Peyer's patch (tissue), 4 donors: ENCODE measurements around the gene BRMS1. TPM values are rescaled to one million over a fixed set of nuclear protein-coding genes. Genes with fewer than 3 reads are reported as not detected.

ENCODE experiments used
- DNase-seq, 3 donors: peaks; one replicate each; pipeline ENCODE4 v3.0.0-alpha.2; 2017 to 2019
- H3K27ac ChIP-seq, 4 donors: fragments of 200-600 bp; sonication (generic); one replicate each; pipeline ENCODE4 v1.5.1; 2016 to 2019
- H3K27me3 ChIP-seq, 2 donors: fragments of 200-600 bp; sonication (generic); one replicate each; pipeline ENCODE4 v1.5.1; 2019
- H3K36me3 ChIP-seq, 3 donors: fragments of 200-600 bp; sonication (generic); one replicate each; pipeline ENCODE4 v1.5.1; 2016 to 2019
- H3K4me1 ChIP-seq, 4 donors: fragments of 200-600 bp; sonication (generic); one replicate each; pipeline ENCODE4 v1.5.1; 2016 to 2019
- H3K4me3 ChIP-seq, 4 donors: fragments of 200-600 bp; sonication (generic); 1 replicate in 3 of 4; 2 replicates in 1 of 4; pipeline ENCODE4 v1.5.1; 2016 to 2019; ENCODE audit warnings: mild to moderate bottlenecking in 1 of 4
- H3K9me3 ChIP-seq, 4 donors: fragments of 200-600 bp; sonication (generic); one replicate each; pipeline ENCODE4 v1.5.1; 2016 to 2019; ENCODE audit warnings: mild to moderate bottlenecking in 1 of 4
- POLR2A ChIP-seq, 2 donors: fragments of 450-650 bp; IDR thresholded peaks; one replicate each; pipeline ENCODE4 v1.5.1; 2017; ENCODE audit warnings: antibody characterized with exemption in 2 of 2, mild to moderate bottlenecking in 2 of 2, moderate library complexity in 2 of 2
- total RNA-seq, 4 donors: library from RNA; depleted of rRNA; stranded (reverse); fragments of >200 nt; gene quantifications; one replicate each; pipeline ENCODE4 v1.1.0, GENCODE V29; 2016
- TF ChIP-seq, protein P1 (sequence below), 6 experiments: fragments of 450-650 bp in 4 of 6; fragments of 200-600 bp in 2 of 6; sonication (generic) in 1 of 6; IDR thresholded peaks; one replicate each; pipeline ENCODE4 v1.5.1; 2017 to 2019; ENCODE audit warnings: antibody characterized with exemption in 6 of 6, mild to moderate bottlenecking in 3 of 6, moderate library complexity in 1 of 6

BRMS1 gene
- total RNA-seq, 4 donors from 2014 or later, result 36.9 to 63.5 (median 50.3) TPM

DNA sequence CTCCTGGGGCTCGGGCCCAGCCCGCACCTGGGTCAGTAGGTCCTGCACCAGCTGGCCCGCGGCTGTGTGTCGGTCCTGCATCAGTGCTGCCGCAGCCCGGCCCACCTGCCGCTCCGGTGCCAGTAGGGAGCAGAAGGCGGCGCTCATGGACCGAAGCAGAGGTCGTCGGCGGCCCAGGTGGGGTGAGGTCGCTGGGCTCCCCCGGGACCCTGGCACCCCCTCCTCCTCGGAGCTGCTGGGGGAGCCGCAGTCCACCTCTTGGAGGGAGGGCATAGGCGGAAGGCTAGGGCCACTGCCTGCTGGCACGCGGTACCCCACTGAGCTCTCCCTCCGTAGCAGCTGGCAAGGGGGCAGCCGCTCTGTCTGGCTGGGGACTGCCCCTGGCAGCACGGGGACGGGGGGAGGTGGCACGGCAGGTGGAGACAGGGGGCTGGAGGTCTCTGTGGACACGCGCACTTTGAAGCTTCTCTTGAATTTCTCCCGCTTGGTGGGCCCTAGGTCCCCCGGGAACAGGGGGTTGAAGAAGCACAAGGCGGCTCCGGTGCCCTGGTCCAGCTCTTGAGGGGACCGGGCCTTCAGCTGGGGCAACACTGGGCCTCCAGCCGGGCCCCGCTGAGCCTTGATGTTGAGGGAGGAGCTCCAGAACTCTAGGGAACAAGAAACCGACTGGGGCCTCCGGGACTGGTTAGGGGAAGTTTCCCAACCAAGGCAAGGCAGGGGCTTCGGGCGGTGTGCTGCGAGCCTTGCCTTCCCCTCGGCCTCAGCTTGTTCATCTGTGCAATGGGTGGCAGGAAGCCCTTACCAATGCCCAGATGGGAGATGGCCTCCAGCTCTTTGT is 10.1 kb downstream of the BRMS1 start:
- no peaks in the 10 kb centered on the region for H3K9me3 ChIP-seq
- peak overlapping the region in 3 of 4 donors; percentile 42 to 92 (median 76) for H3K4me3 ChIP-seq
- H3K27me3 ChIP-seq, result no peaks in the 10 kb centered on the region
- peaks cover 0 to 53% (median 0%) of the 10 kb centered on the region in 3 donors for H3K36me3 ChIP-seq
- H3K27ac ChIP-seq, result peak overlapping the region in 2 of 4 donors; percentile 67 to 72
- TF ChIP-seq, protein P1, sequence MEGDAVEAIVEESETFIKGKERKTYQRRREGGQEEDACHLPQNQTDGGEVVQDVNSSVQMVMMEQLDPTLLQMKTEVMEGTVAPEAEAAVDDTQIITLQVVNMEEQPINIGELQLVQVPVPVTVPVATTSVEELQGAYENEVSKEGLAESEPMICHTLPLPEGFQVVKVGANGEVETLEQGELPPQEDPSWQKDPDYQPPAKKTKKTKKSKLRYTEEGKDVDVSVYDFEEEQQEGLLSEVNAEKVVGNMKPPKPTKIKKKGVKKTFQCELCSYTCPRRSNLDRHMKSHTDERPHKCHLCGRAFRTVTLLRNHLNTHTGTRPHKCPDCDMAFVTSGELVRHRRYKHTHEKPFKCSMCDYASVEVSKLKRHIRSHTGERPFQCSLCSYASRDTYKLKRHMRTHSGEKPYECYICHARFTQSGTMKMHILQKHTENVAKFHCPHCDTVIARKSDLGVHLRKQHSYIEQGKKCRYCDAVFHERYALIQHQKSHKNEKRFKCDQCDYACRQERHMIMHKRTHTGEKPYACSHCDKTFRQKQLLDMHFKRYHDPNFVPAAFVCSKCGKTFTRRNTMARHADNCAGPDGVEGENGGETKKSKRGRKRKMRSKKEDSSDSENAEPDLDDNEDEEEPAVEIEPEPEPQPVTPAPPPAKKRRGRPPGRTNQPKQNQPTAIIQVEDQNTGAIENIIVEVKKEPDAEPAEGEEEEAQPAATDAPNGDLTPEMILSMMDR (IDR thresholded peaks at IDR 0.05), result no peak
- TF ChIP-seq POLR2A (IDR thresholded peaks at IDR 0.05), result no peak
- DNase-seq, result no peak
- H3K4me1 ChIP-seq, result peaks cover 5 to 31% (median 19%) of the 10 kb centered on the region in 4 donors

DNA sequence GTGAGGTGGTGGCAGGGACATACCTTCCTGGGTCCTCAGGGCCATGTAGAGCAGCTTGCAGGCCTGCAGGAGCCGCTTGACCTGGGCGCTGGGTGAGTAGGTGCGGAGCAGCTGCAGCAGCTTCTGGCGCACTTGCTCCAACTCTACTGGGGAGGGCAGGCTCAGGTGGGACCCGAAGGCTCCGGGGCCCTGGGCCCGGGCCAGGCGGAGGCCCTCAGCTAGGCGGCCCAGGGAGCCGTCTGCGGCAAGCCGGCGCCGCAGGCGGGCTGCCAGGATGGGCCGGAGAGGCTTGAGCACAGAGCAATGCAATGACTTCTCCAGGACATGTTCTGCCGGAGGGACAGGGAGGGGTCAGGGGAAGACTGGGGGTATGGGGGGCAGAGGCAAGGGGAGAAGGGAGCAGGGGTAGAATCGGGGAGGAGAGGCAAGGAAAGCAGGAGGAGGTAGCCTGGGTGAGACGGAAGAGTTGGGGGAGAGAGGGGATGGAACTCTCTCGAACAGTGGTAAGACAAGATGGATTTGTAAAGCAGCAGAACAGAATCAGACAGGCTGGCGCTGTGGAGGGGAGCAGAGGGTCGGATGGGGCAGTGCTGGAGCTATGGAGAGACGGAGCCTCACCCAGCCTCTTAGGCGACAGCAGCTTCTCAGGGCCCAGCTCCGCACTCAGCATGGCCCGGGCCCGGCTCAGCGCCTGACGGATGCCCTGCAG is 10.9 kb downstream of the BRMS1 start:
- peaks cover 5 to 31% (median 19%) of the 10 kb centered on the region in 4 donors for H3K4me1 ChIP-seq
- H3K9me3 ChIP-seq, result no peaks in the 10 kb centered on the region
- DNase-seq, result no peak
- H3K4me3 ChIP-seq, result no peak overlapping the region
- peaks cover 0 to 45% (median 0%) of the 10 kb centered on the region in 3 donors for H3K36me3 ChIP-seq
- no peak overlapping the region for H3K27ac ChIP-seq
- TF ChIP-seq POLR2A (IDR thresholded peaks at IDR 0.05), result no peak
- TF ChIP-seq, protein P1 (IDR thresholded peaks at IDR 0.05), result no peak
- no peaks in the 10 kb centered on the region for H3K27me3 ChIP-seq

DNA sequence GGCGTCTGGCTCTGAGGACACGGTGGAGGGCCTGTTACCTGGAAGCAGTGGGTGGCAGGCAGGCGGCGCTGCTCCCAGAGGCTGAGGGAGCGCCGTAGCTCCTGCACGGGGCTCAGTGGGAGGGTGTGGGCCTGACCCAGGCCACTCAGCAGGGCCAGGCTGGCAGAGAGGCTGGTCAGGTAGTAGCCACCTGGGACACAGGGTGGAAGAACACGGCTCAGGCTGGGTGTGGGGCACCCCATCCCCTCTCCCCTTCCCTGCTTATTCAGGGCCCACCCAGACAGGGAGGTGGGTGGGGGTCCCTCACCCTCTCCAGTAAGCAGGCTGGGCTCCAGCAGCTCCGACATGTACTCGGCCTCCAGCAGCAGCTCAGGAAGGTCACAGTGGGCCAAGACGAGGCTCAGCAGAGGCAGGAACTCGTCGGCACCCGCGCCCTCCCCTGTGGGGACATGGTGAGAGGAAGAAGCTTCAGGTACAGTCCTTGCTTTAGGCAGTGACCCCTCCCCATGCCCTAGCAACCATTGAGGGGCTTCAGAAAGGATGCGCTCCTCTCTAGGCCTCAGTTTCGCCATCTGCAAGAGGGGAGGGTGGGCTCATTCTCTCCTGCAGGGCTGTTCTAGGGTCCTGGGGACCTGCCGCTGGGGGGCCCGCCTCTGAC is 11.6 kb downstream of the BRMS1 start:
- Histone ChIP-seq H3K27me3 (no peaks in the 10 kb centered on the region), H3K4me1 (peaks cover 5 to 35% (median 19%) of the 10 kb centered on the region in 4 donors), H3K27ac (no peak overlapping the region), H3K4me3 (no peak overlapping the region), H3K9me3 (no peaks in the 10 kb centered on the region), H3K36me3 (peaks cover 0 to 38% (median 0%) of the 10 kb centered on the region in 3 donors)
- TF ChIP-seq, protein P1 (IDR thresholded peaks at IDR 0.05), result no peak
- no peak for TF ChIP-seq POLR2A (IDR thresholded peaks at IDR 0.05)
- no peak for DNase-seq

DNA sequence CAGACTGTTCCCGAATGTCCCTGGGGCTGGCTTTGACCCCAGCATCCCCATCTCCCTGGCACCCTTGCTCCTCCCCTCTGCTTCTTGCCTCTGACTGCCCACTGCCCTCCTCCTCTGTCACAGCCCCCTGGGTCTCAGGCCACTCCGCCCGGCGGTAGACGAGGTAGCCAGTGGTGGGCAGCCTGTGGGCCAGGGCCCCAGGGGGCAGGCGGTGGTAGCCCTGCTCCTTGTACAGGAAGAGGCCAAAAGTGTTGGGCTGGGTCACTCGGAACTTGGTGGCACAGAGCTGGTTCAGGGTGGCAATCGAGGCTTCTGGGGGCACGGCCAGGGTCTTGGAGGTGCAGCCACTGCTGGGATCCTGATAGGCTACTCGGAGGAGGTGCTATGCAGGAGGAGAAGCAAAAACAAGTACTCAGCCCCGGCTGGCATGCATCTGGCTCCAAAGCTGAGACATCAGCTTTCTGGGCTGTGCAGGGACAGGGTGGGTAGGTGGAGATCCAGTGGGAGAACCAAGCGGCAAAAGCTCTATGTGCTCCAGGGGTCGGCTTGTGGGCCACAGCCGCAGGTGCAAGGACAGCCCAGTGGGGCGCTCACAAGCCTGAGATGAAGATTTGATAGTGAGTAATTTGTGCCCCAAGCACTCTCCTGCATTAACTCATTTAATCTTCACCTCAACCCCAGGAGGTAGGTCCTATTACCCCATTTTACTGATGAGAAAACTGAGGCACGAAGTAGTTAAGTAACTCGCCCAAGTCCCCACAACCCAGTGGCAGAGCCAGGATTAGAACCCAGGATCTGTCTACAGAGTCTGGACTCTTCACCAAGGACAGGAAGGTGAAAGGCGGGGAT is 12.3 kb downstream of the BRMS1 start:
- Histone ChIP-seq H3K4me1 (peaks cover 9 to 43% (median 19%) of the 10 kb centered on the region in 4 donors), H3K27ac (no peak overlapping the region), H3K27me3 (no peaks in the 10 kb centered on the region), H3K36me3 (peaks cover 0 to 33% (median 0%) of the 10 kb centered on the region in 3 donors), H3K9me3 (no peaks in the 10 kb centered on the region), H3K4me3 (no peak overlapping the region)
- TF ChIP-seq POLR2A (IDR thresholded peaks at IDR 0.05), result no peak
- TF ChIP-seq, protein P1 (IDR thresholded peaks at IDR 0.05), result no peak
- no peak for DNase-seq
